CD4-positive, CD25-positive, alpha-beta regulatory T cell (primary cell): ENCODE measurements around the gene TMCC3. TPM values are rescaled to one million over a fixed set of nuclear protein-coding genes. Genes with fewer than 3 reads are reported as not detected.
A peak's percentile ranks its signal among the peaks of the same experiment; 100 is the strongest.

Source experiments
- ATAC-seq, 2 donors: fragments of 150-1000 bp; cut with Tn5 transposase; one replicate each; pipeline ENCODE4 v1.10.0; 2021; ENCODE audit warnings: low read depth in 2 of 2, moderate number of reproducible peaks in 2 of 2, moderate library complexity in 1 of 2
- DNase-seq, 3 donors: peaks; one replicate each; pipeline versions ENCODE4 v3.0.0 to v3.0.0-alpha.2; 2012 to 2022; ENCODE audit warnings: mixed read lengths in 1 of 3
- H3K27ac ChIP-seq: one replicate; pipeline ENCODE4 v1.7.0; 2013; ENCODE audit warnings: mild to moderate bottlenecking, low read length; ENCODE audit not compliant: insufficient read depth, poor library complexity, severe bottlenecking
- H3K27me3 ChIP-seq: one replicate; pipeline ENCODE4 v1.7.0; 2013; ENCODE audit warnings: low read length; ENCODE audit not compliant: control insufficient read depth, insufficient read depth
- H3K36me3 ChIP-seq: one replicate; pipeline ENCODE4 v1.7.0; 2013; ENCODE audit warnings: mild to moderate bottlenecking, low read length, moderate library complexity; ENCODE audit not compliant: control insufficient read depth, insufficient read depth
- H3K4me1 ChIP-seq: 2 replicates; pipeline ENCODE4 v1.7.0; 2013; ENCODE audit warnings: mild to moderate bottlenecking, low read length; ENCODE audit not compliant: insufficient read depth, control insufficient read depth, poor library complexity, severe bottlenecking
- H3K4me3 ChIP-seq: one replicate; pipeline ENCODE4 v1.7.0; 2013; ENCODE audit warnings: low read depth, mild to moderate bottlenecking, low read length, moderate library complexity
- H3K9me3 ChIP-seq, 2 experiments: 1 replicate in 1 of 2; 2 replicates in 1 of 2; pipeline ENCODE4 v1.7.0; 2013; ENCODE audit warnings: low read length in 2 of 2, mild to moderate bottlenecking in 1 of 2, moderate library complexity in 1 of 2; ENCODE audit not compliant: control insufficient read depth in 2 of 2
- H3K27ac Mint-ChIP-seq, 3 donors: one replicate each; pipeline ENCODE4 v1.8.0; 2020 to 2022; ENCODE audit warnings: mild to moderate bottlenecking in 3 of 3, mixed read lengths in 3 of 3, moderate library complexity in 2 of 3
- H3K27me3 Mint-ChIP-seq: one replicate; pipeline ENCODE4 v1.8.0; 2022; ENCODE audit warnings: mild to moderate bottlenecking, mixed read lengths
- H3K36me3 Mint-ChIP-seq: one replicate; pipeline ENCODE4 v1.8.0; 2020; ENCODE audit warnings: mixed read lengths
- H3K4me1 Mint-ChIP-seq, 4 donors: one replicate each; pipeline ENCODE4 v1.8.0; 2020 to 2022; ENCODE audit warnings: mixed read lengths in 4 of 4, mild to moderate bottlenecking in 1 of 4
- H3K4me3 Mint-ChIP-seq, 4 donors: one replicate each; pipeline ENCODE4 v1.8.0; 2020 to 2022; ENCODE audit warnings: mild to moderate bottlenecking in 4 of 4, mixed read lengths in 4 of 4, moderate library complexity in 3 of 4
- H3K9me3 Mint-ChIP-seq, 7 donors: one replicate each; pipeline ENCODE4 v1.8.0; 2020 to 2022; ENCODE audit warnings: mixed read lengths in 7 of 7, mild to moderate bottlenecking in 3 of 7, moderate library complexity in 2 of 7
- polyA plus RNA-seq, 4 donors: library from polyadenylated mRNA; unstranded; fragments of 300-500 nt; fragmentation: Illumina TruSeq; gene quantifications; one replicate each; pipeline ENCODE4 v1.2.3, GENCODE V29; 2021
- total RNA-seq: library from RNA; stranded (reverse); gene quantifications from one replicate; pipeline ENCODE4 v1.2.3, GENCODE V29; 2022

TMCC3 gene
- total and polyA plus RNA-seq, 5 donors from 2014 or later = 0.06 to 0.83 (median 0.32) TPM

DNA sequence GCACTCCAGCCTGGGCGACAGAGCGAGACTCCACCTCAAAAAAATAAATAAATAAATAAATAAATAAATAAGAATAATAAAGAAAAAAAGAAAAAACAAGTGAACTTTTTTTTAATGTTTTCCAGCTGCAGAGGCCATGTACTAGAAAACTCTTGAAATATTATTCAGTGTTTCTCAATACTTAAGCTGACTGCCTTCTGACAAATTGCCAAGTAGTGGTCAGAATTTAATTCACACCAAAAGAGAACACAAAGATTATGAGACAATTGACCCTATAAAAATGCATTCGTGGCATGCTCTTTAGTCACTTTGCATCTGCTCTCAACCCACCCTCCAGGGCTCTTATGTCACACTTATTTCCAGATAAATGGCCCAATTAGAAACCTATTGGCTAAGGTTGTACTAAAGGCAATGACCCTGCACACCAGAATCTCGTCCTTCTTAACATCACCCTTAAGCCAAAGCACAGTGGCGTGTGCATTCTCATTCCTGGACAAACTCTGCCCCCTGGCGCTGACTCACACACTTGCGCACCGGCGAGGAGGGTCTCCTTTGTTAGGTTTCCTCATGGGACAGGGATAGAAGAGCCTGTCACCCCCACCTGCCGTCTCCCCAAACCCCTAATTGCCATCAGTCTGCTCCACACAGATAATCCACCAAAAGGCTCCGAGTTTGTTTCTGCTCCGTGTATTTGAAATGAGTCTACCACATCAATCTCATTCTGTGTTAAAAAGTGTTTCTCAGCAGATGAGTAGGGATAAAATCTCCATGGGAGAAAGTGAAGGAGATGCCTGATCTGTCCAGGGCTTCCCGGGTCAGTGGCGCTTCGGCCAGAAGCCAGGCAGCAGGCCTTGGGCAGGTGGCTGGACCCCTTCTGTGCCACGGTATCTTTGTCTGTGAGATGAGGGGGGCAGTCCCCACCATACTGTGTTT, 117.6 kb downstream of the TMCC3 start:
- Histone ChIP-seq H3K27ac (no peak overlapping the region), H3K27me3 (peaks cover 3% of the 10 kb centered on the region), H3K36me3 (no peaks in the 10 kb centered on the region), H3K4me1 (no peaks in the 10 kb centered on the region), H3K9me3 (no peaks in the 10 kb centered on the region), H3K4me3 (no peak overlapping the region)
- H3K4me1 Mint-ChIP-seq = peaks cover 0 to 2% (median 0%) of the 10 kb centered on the region in 4 donors
- DNase-seq = peak; percentile 37 to 80 (median 50)
- no peak overlapping the region for H3K27ac Mint-ChIP-seq
- H3K9me3 Mint-ChIP-seq = peaks cover 0 to 2% (median 0%) of the 10 kb centered on the region in 7 donors
- peak; percentile 53 to 63 for ATAC-seq
- H3K4me3 Mint-ChIP-seq = no peak overlapping the region
- no peaks in the 10 kb centered on the region for H3K36me3 Mint-ChIP-seq
- H3K27me3 Mint-ChIP-seq = peaks cover 12% of the 10 kb centered on the region

DNA sequence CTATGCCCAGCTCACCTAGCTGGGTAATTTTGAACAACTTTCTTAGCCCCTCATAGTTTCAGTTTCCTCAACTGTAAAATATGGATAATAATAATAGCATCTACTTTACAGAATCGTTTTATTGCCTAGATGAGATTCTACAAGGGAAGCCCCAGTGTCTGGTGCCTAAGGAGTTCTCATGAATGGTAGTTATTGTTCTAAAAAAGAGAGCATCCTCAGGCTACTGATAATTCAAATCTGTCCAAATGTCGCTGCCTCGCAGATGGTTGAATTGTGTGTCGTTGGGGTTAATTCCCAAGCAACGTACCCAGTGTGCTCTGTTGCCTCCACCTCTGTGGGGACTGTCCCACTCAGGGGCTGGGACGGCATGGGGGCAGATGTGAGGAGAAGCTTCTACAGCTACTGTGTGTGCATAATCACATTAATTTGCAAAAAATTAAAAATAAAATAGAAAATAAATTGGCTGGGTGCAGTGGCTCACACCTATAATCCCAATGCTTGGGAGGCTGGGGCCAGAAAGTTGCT, 119.1 kb downstream of the TMCC3 start:
- Histone ChIP-seq H3K4me3 (no peak overlapping the region), H3K4me1 (no peaks in the 10 kb centered on the region), H3K36me3 (no peaks in the 10 kb centered on the region), H3K9me3 (no peaks in the 10 kb centered on the region), H3K27ac (no peak overlapping the region), H3K27me3 (peaks cover 3% of the 10 kb centered on the region)
- Mint-ChIP-seq H3K36me3 (no peaks in the 10 kb centered on the region), H3K9me3 (peaks cover 0 to 2% (median 0%) of the 10 kb centered on the region in 7 donors), H3K27ac (no peak overlapping the region), H3K4me1 (peaks cover 0 to 2% (median 0%) of the 10 kb centered on the region in 4 donors), H3K4me3 (no peak overlapping the region), H3K27me3 (peaks cover 6% of the 10 kb centered on the region)
- no peak for ATAC-seq
- DNase-seq = no peak

- no peak for DNase-seq
- H3K4me3 Mint-ChIP-seq = no peak overlapping the region
- no peak overlapping the region for H3K4me3 ChIP-seq
- no peaks in the 10 kb centered on the region for H3K9me3 ChIP-seq
- no peaks in the 10 kb centered on the region for H3K4me1 Mint-ChIP-seq
- no peak overlapping the region for H3K27ac Mint-ChIP-seq
- no peaks in the 10 kb centered on the region for H3K9me3 Mint-ChIP-seq
- H3K36me3 Mint-ChIP-seq = no peaks in the 10 kb centered on the region
- no peak for ATAC-seq
- H3K27ac ChIP-seq = no peak overlapping the region
- no peaks in the 10 kb centered on the region for H3K36me3 ChIP-seq
- no peaks in the 10 kb centered on the region for H3K27me3 Mint-ChIP-seq
- no peaks in the 10 kb centered on the region for H3K4me1 ChIP-seq
- peaks cover 3% of the 10 kb centered on the region for H3K27me3 ChIP-seq
Measured at GRCh38 chr12:94525951-94526350, 124.4 kb downstream of the TMCC3 start.

Other genes with a start within 250 kb of the TMCC3 start
- 14.2 TPM for gene CEP83, start 190.7 kb downstream of the TMCC3 start, total RNA-seq
- 1 to 10 TPM; 3.7 to 5.5 (median 4.6) TPM for gene CEP83, start 190.7 kb downstream of the TMCC3 start, polyA plus RNA-seq